Vagina (tissue), 2 donors: Measurements from ENCODE around the gene HOXD11.

Source experiments
- CTCF ChIP-seq, 3 experiments: fragments of 450-650 bp in 2 of 3; fragments of 200-600 bp in 1 of 3; sonication (generic) in 1 of 3; IDR thresholded peaks; one replicate each; pipeline ENCODE4 v1.5.1; 2017 to 2019; ENCODE audit warnings: antibody characterized with exemption in 3 of 3, mild to moderate bottlenecking in 2 of 3, moderate library complexity in 2 of 3
- POLR2A ChIP-seq, 2 donors: fragments of 450-650 bp; IDR thresholded peaks; one replicate each; pipeline ENCODE4 v1.6.1; 2017; ENCODE audit warnings: antibody characterized with exemption in 2 of 2, mild to moderate bottlenecking in 2 of 2, moderate library complexity in 2 of 2
- POLR2AphosphoS5 ChIP-seq, 2 donors: sonication (generic); formaldehyde crosslinking; IDR thresholded peaks; one replicate each; pipeline ENCODE4 v1.9.0; 2017; ENCODE audit warnings: antibody characterized with exemption in 2 of 2, mild to moderate bottlenecking in 2 of 2, low read depth in 1 of 2; ENCODE audit not compliant: insufficient read depth in 1 of 2

DNA sequence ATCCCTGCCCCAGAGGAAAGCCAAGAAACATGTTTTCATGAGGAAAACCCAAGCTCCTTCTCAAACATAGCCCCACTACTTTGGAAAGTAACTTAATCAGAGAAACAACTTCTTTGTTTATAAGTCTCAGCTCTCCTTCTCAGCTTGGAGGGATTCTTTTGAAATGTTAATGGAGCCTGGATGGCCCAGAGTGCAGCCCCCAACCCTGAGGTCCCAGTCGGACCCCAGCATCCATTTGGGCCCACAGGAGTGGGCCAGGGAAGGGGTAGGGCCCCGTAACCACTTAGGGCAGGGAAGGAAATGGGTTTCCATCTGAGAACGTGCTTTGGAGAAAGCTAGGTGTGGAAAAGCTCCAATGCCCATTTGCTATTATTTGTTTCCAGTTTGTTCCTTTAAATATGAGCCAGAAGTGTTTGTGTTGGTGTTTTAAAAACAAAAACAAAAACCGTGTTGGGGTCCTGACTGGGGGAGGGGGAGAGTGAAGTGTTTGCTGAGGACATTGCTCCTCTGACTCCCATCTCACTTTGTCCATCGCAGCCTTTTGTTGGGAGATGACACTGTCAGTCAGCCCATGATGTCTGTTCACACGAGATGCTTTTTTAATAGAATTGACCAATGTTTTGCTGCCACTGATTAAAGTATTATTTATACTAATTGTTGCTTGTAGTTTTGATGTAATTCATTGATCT, 48.4 kb downstream of the HOXD11 start:
- TF ChIP-seq CTCF (IDR thresholded peaks at IDR 0.05) (no peak), POLR2A (IDR thresholded peaks at IDR 0.05) (no peak), POLR2AphosphoS5 (IDR thresholded peaks at IDR 0.05; ENCODE audit: insufficient read depth in 1 of 2, low read depth in 1 of 2) (no peak)
